K562 (cell line): Measurements from ENCODE around the gene MYO1A. TPM values are rescaled to one million over a fixed set of nuclear protein-coding genes. Genes with fewer than 3 reads are reported as not detected.

Source experiments
- DEAF1 ChIP-seq: fragments of 450-650 bp; formaldehyde crosslinking; IDR thresholded peaks from 2 replicates; pipeline ENCODE4 v1.4.0; 2020; ENCODE audit warnings: mild to moderate bottlenecking, moderate library complexity
- HDGF ChIP-seq: fragments of 450-650 bp; IDR thresholded peaks from 2 replicates; pipeline ENCODE4 v1.6.1; 2016
- RREB1 ChIP-seq: fragments of 250-450 bp; sonication (Bioruptor Pico); IDR thresholded peaks from 2 replicates; pipeline ENCODE4 v1.4.0; 2020
- THAP12 ChIP-seq: fragments of 250-450 bp; sonication (Bioruptor Pico); IDR thresholded peaks from 2 replicates; pipeline ENCODE4 v1.9.0; 2021; ENCODE audit warnings: mild to moderate bottlenecking, inconsistent platforms
- ZBTB26 ChIP-seq: fragments of 450-650 bp; formaldehyde crosslinking; IDR thresholded peaks from 2 replicates; pipeline ENCODE4 v1.4.0; 2022; ENCODE audit warnings: missing genetic modification characterization
- ZNF79 ChIP-seq: fragments of 250-450 bp; sonication (Bioruptor Pico); IDR thresholded peaks from 2 replicates; pipeline ENCODE4 v1.4.0; 2020; ENCODE audit warnings: low read depth, mild to moderate bottlenecking, moderate library complexity
- polyA plus RNA-seq, 8 experiments: library from polyadenylated mRNA; depleted of rRNA in 4 of 8; stranded (reverse) in 5 of 8; unstranded in 3 of 8; fragments of >200 nt; fragmentation: Nextera tagmentation in 2 of 8; fragmentation: Illumina TruSeq in 1 of 8; extraction: Ambion mirVana in 2 of 8; extraction: Trizol in 1 of 8; gene quantifications; 2 replicates each; pipeline versions ENCODE4 v1.2.1 to v1.2.3, GENCODE V29; 2011 to 2014; ENCODE audit warnings: inconsistent platforms in 1 of 8, missing spikeins in 1 of 8
- total RNA-seq, 7 experiments: library from RNA; depleted of rRNA in 6 of 7; stranded (reverse); fragments of >200 nt in 6 of 7; fragmentation: Illumina TruSeq in 2 of 7; extraction: Trizol in 2 of 7; gene quantifications; 2 replicates each; pipeline versions ENCODE4 v1.2.1 to v1.2.3, GENCODE V29; 2011 to 2021; ENCODE audit warnings: low replicate concordance in 1 of 7

The MYO1A gene
- total and polyA plus RNA-seq, 9 of the 15 experiments (the other 6 are each of a cell fraction or from before 2014, with no cell fraction given): 0.03 to 0.29 (median 0.14) TPM; not detected in 2

GRCh38 chr12:57078519-57079404 is 28.8 kb upstream of the MYO1A start, which contains the start of gene NEMP1 (continued):
- TF ChIP-seq RREB1 (CRISPR knock-in tag): peak; percentile 88
- no peak for TF ChIP-seq ZNF79 (CRISPR knock-in tag)
- peak; percentile 84 for TF ChIP-seq THAP12
- TF ChIP-seq DEAF1 (CRISPR knock-in tag): no peak
- TF ChIP-seq HDGF: no peak
- no peak for TF ChIP-seq ZBTB26 (CRISPR knock-in tag)
